ELR (cell line): Measurements from ENCODE around the gene NFE2.

ENCODE experiments used
- DNase-seq: peaks from one replicate; pipeline ENCODE4 v3.0.0-alpha.2; 2015; ENCODE audit warnings: low read depth

Gene NFE2

GRCh38 chr12:54249489-54249888 lies 51.3 kb downstream of the NFE2 start:
- no peak for DNase-seq

- DNase-seq: no peak
Measured at GRCh38 chr12:54246011-54246641, 54.7 kb downstream of the NFE2 start.
